ENCODE results near the gene NTN3. TPM values are rescaled to one million over a fixed set of nuclear protein-coding genes. Genes with fewer than 3 reads are reported as not detected.

Gene NTN3
- total RNA-seq, 6 donors from 2014 or later: not detected

DNA sequence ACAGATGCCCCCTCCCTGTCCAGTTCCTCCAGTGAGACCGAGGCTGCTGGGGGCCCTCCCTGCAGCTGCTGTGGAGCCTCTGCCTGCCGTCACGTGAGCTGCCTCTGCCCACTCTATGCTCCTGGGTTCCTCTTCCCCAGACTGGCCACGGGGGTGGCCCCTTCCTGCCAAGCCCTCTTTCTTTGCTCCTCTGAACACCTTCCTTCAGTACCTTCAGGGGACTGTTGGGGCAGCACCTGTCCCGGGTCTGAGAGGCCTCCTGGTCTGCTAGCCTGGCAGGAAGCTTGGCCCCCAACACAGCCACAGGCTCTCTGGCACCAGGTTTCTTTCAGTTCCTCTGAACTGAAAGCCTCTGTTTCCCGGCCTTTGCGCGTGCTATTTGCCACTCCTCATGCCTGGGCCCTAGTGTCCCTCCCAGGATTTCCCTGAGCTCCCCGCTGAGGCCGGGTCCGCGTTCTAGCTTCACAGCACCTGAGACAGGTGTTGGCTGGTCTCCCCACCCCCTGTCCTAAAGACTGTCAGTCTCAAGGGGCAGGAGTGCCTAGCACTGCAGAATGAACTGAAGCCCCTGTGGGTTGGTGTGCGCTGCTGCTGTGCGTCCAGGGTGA, 36.1 kb downstream of the NTN3 start:
- peak; percentile 51 to 71 for ATAC-seq (ENCODE audit: low FRiP score in 2 of 2)
- peak; percentile 45 to 73 for DNase-seq
- H3K27me3 ChIP-seq: no peaks in the 10 kb centered on the region
- TF ChIP-seq EP300 (IDR thresholded peaks at IDR 0.05) (no peak), POLR2A (IDR thresholded peaks at IDR 0.05) (peak in 1 of 4 donors; percentile 37), POLR2AphosphoS5 (IDR thresholded peaks at IDR 0.05) (no peak)
- TF ChIP-seq, protein P1, sequence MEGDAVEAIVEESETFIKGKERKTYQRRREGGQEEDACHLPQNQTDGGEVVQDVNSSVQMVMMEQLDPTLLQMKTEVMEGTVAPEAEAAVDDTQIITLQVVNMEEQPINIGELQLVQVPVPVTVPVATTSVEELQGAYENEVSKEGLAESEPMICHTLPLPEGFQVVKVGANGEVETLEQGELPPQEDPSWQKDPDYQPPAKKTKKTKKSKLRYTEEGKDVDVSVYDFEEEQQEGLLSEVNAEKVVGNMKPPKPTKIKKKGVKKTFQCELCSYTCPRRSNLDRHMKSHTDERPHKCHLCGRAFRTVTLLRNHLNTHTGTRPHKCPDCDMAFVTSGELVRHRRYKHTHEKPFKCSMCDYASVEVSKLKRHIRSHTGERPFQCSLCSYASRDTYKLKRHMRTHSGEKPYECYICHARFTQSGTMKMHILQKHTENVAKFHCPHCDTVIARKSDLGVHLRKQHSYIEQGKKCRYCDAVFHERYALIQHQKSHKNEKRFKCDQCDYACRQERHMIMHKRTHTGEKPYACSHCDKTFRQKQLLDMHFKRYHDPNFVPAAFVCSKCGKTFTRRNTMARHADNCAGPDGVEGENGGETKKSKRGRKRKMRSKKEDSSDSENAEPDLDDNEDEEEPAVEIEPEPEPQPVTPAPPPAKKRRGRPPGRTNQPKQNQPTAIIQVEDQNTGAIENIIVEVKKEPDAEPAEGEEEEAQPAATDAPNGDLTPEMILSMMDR (IDR thresholded peaks at IDR 0.05): no peak
- no peak overlapping the region for H3K4me3 ChIP-seq
- WGBS, 2 donors: 67 to 77% methylated on average over 13 to 14 of the region's 14 CpGs
- peak overlapping the region; percentile 69 to 82 (median 74) for H3K27ac ChIP-seq
- H3K4me1 ChIP-seq: peaks cover 11 to 34% (median 25%) of the 10 kb centered on the region in 4 donors
- H3K9me3 ChIP-seq: no peaks in the 10 kb centered on the region
- H3K36me3 ChIP-seq: peaks cover 0 to under 1% (median 0%) of the 10 kb centered on the region in 4 donors

DNA sequence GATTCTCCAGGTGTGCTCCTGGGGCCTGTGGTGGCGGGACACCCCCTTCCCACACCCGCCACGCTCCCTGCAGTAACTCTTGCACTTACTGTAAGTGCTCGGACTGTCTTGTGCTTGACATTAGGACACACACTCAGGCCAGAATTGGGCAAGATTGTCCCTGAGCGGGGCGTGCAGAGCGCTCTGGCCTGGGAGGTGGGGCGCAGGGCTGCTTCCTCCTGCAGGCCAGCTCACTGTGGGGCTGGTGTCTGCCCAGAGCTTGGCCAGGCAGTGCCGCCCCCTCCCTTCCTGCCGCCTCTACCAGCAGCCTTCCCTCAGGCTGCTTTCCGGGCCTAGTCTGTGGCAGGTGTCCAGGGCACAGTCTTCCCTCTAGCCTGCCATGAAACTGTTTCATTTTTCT, 36.6 kb downstream of the NTN3 start:
- H3K36me3 ChIP-seq: no peaks in the 10 kb centered on the region
- peaks cover 7 to 32% (median 22%) of the 10 kb centered on the region in 4 donors for H3K4me1 ChIP-seq
- DNase-seq (peak; percentile 83 to 84), ATAC-seq (ENCODE audit: low FRiP score in 2 of 2) (peak; percentile 81)
- WGBS, 2 donors: 66 to 96% methylated on average over 3 to 11 of the region's 11 CpGs
- no peaks in the 10 kb centered on the region for H3K27me3 ChIP-seq
- TF ChIP-seq, protein P1 (IDR thresholded peaks at IDR 0.05): no peak
- TF ChIP-seq POLR2AphosphoS5 (IDR thresholded peaks at IDR 0.05) (peak; percentile 47 to 61), EP300 (IDR thresholded peaks at IDR 0.05) (peak in 1 of 4 donors; percentile 41), POLR2A (IDR thresholded peaks at IDR 0.05) (peak in 1 of 4 donors; percentile 29)
- no peak overlapping the region for H3K4me3 ChIP-seq
- no peaks in the 10 kb centered on the region for H3K9me3 ChIP-seq
- H3K27ac ChIP-seq: peak overlapping the region; percentile 69 to 82 (median 74)

DNA sequence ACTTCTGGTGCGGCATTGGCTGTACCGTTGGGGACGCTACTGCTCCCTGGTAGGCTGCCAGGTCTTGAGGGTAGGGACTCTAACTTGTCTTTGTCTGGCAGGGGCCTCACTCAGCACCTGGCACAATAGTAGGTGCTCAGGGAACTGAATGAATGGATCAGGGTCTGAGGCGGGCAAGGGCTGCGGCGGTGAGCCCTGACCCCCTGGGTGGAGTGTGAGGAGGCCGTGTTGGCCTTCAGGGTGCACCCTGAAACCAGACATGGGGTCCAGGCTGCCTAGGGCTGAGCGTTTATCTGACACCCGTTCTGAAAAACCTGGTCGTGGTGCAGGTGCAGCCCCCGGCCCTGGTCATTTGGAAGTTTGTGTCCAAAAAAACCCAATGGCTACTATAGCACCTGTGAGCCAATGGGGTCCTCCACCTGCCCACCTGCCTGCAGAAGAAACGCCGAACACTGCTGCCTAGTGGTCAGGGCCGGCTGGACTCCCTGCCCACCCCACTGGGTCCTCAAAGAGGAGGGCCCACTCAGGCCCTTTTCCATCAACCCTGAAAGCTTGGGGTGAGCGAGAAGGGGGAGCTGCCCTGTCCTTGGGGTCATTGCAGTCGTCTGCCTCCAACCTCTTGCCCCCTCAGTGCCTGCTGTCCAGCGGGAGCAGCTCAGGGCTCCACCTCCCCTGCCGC, 37.8 kb downstream of the NTN3 start:
- peak in 1 of 2 donors; percentile 67 for DNase-seq
- Histone ChIP-seq H3K27ac (peak overlapping the region in 2 of 4 donors; percentile 69 to 74), H3K27me3 (no peaks in the 10 kb centered on the region), H3K9me3 (no peaks in the 10 kb centered on the region), H3K36me3 (no peaks in the 10 kb centered on the region), H3K4me1 (peaks cover 8 to 34% (median 23%) of the 10 kb centered on the region in 4 donors), H3K4me3 (no peak overlapping the region)
- 90 to 92% methylated on average over 16 to 18 of the region's 18 CpGs for WGBS, 2 donors
- ATAC-seq (ENCODE audit: low FRiP score in 2 of 2): no peak
- TF ChIP-seq POLR2A (IDR thresholded peaks at IDR 0.05): no peak

DNA sequence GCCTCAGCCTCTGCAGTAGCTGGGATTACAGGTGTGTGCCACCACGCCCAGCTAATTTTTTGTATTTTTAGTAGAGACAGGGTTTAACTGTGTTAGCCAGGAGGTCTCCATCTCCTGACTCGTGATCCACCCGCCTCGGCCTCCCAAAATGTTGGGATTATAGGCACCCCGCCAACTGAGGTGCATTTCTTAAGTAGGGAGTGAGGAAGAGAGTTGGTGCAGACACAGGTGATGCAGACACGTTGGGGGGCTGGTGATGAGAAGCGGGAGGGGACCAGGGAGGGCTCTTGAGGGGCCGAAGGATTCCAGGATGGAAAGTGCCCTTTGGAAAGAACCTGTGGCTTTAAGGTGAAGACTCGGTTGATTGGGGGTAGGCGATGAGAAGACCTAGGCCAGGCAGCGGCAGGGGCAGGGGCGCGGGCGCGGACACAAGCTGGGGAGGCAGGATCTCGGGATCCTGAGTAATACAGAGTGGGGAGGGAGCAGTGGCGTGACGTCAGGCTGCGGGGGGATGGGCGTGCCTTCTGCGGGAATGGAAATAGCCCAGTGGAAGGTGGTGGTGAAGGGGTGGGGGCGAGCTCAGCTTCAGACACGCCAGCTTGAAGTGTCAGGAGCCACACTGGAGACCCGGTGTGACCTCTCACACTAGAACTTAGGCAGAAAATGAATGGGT, 40.2 kb downstream of the NTN3 start:
- DNase-seq (peak; percentile 77 to 93), ATAC-seq (ENCODE audit: low FRiP score in 2 of 2) (no peak)
- Histone ChIP-seq H3K4me1 (peaks cover 23 to 50% (median 37%) of the 10 kb centered on the region in 4 donors), H3K36me3 (no peaks in the 10 kb centered on the region), H3K27me3 (no peaks in the 10 kb centered on the region), H3K9me3 (no peaks in the 10 kb centered on the region), H3K27ac (peak overlapping the region in 1 of 4 donors; percentile 98), H3K4me3 (no peak overlapping the region)
- 52 to 62% methylated on average over 24 of the region's 24 CpGs for WGBS, 2 donors
- TF ChIP-seq POLR2A (IDR thresholded peaks at IDR 0.05): peak in 1 of 4 donors; percentile 37
- TF ChIP-seq, protein P1 (IDR thresholded peaks at IDR 0.05): no peak
- peak in 1 of 2 donors; percentile 9 for TF ChIP-seq POLR2AphosphoS5 (IDR thresholded peaks at IDR 0.05)
